MM.1S (cell line): ENCODE data around the gene ABHD12.
A peak's percentile ranks its signal among the peaks of the same experiment; 100 is the strongest.
"Not testable (repeated sequence)": the region's sequence is repeated elsewhere in the genome, so short reads cannot be mapped to it uniquely, and the experiment has no call there.

Experiments used
- DNase-seq: peaks from one replicate; pipeline ENCODE4 v3.0.0-alpha.2; 2015
- H2AFZ ChIP-seq: fragments of 300-600 bp; sonication (generic); 2 replicates; pipeline ENCODE4 v1.6.0; 2016; ENCODE audit warnings: antibody characterized with exemption, low read length
- H3F3A ChIP-seq: fragments of 300-600 bp; sonication (generic); 2 replicates; pipeline ENCODE4 v1.6.1; 2016; ENCODE audit warnings: mild to moderate bottlenecking, antibody characterized with exemption, low read length, moderate library complexity, mixed read lengths; ENCODE audit not compliant: insufficient read depth
- H3K27ac ChIP-seq: fragments of 300-600 bp; sonication (generic); 2 replicates; pipeline ENCODE4 v1.5.1; 2016; ENCODE audit warnings: mild to moderate bottlenecking, low read length
- H3K27me3 ChIP-seq: fragments of 300-600 bp; sonication (generic); replicated peaks from 2 replicates; pipeline ENCODE4 v1.6.0; 2016; ENCODE audit warnings: low read length; ENCODE audit not compliant: insufficient read depth
- H3K36me3 ChIP-seq: fragments of 300-600 bp; sonication (generic); replicated peaks from 2 replicates; pipeline ENCODE4 v1.6.1; 2016; ENCODE audit warnings: mild to moderate bottlenecking, low read length, mixed read lengths; ENCODE audit not compliant: insufficient read depth
- H3K4me1 ChIP-seq: fragments of 300-600 bp; sonication (generic); 2 replicates; pipeline ENCODE4 v1.6.1; 2016; ENCODE audit warnings: low read length, mixed read lengths
- H3K4me2 ChIP-seq: fragments of 300-600 bp; sonication (generic); 2 replicates; pipeline ENCODE4 v1.6.0; 2016; ENCODE audit warnings: low read depth, low read length
- H3K4me3 ChIP-seq: fragments of 300-600 bp; sonication (generic); 2 replicates; pipeline ENCODE4 v1.5.1; 2016; ENCODE audit warnings: low read length, mixed read lengths
- H3K79me2 ChIP-seq: fragments of 300-600 bp; sonication (generic); 2 replicates; pipeline ENCODE4 v1.6.1; 2016; ENCODE audit warnings: mixed run types, low read length, mixed read lengths
- H3K9ac ChIP-seq: fragments of 300-600 bp; sonication (generic); 2 replicates; pipeline ENCODE4 v1.6.1; 2016; ENCODE audit warnings: low read length, mixed read lengths
- H3K9me2 ChIP-seq: fragments of 300-600 bp; sonication (generic); replicated peaks from 2 replicates; pipeline ENCODE4 v1.6.1; 2016; ENCODE audit warnings: mild to moderate bottlenecking, low read length, mixed read lengths; ENCODE audit not compliant: insufficient read depth
- H3K9me3 ChIP-seq: fragments of 300-600 bp; sonication (generic); replicated peaks from 2 replicates; pipeline ENCODE4 v1.6.1; 2016; ENCODE audit warnings: mild to moderate bottlenecking, low read length, mixed read lengths; ENCODE audit not compliant: insufficient read depth
- H4K20me1 ChIP-seq: fragments of 300-600 bp; sonication (generic); 2 replicates; pipeline ENCODE4 v1.6.1; 2016; ENCODE audit warnings: mild to moderate bottlenecking, low read length, moderate library complexity, mixed read lengths; ENCODE audit not compliant: insufficient read depth
- CTCF ChIP-seq: fragments of 300-600 bp; sonication (generic); IDR thresholded peaks from 2 replicates; pipeline ENCODE4 v1.5.1; 2016; ENCODE audit warnings: antibody characterized with exemption, low read length, mixed read lengths
- EZH2 ChIP-seq: fragments of 300-600 bp; sonication (generic); optimal IDR thresholded peaks from 2 replicates; pipeline ENCODE3; 2017; ENCODE audit warnings: low read depth, mild to moderate bottlenecking, antibody characterized with exemption, low read length, mixed read lengths
- EZH2phosphoT487 ChIP-seq: fragments of 300-600 bp; sonication (generic); IDR thresholded peaks from 2 replicates; pipeline ENCODE4 v1.6.1; 2018; ENCODE audit warnings: antibody characterized with exemption, low read length

The ABHD12 gene

GRCh38 chr20:25407311-25408169 is 16.9 kb upstream of the ABHD12 start, which contains the start of gene GINS1:
Gene GINS1, plus strand, starts transcription at chr20:25407673. Its CDS starts 148 bp downstream, at chr20:25407821.
- H3K9ac ChIP-seq, result peak within 1 kb of the TSS; percentile 84
- no peaks in the 10 kb centered on the region for H3K9me2 ChIP-seq
- no peaks in the 10 kb centered on the region for H4K20me1 ChIP-seq
- peak within 1 kb of the TSS; percentile 32 for H3K4me2 ChIP-seq
- peaks cover 8% of the 10 kb centered on the region; the same call in 1 of the 2 replicates for H3K4me1 ChIP-seq
- peak within 1 kb of the TSS; percentile 89 for H2AFZ ChIP-seq
- peak; percentile 82 for DNase-seq
- H3K36me3 ChIP-seq, result no peaks in the 10 kb centered on the region
- H3K79me2 ChIP-seq, result peaks cover 41% of the 10 kb centered on the region
- TF ChIP-seq CTCF, result no peak
- H3K9me3 ChIP-seq, result no peaks in the 10 kb centered on the region
- no peaks in the 10 kb centered on the region for H3K27me3 ChIP-seq
- H3K4me3 ChIP-seq, result peak within 1 kb of the TSS; percentile 90
- peaks cover 6% of the 10 kb centered on the region; the same call in 1 of the 2 replicates for H3F3A ChIP-seq
- H3K27ac ChIP-seq, result peak within 1 kb of the TSS; percentile 68; the same call in 1 of the 2 replicates

GRCh38 chr20:25402583-25402982 is 11.9 kb upstream of the ABHD12 start:
- H3K79me2 ChIP-seq, result peaks cover 1% of the 10 kb centered on the region
- no peaks in the 10 kb centered on the region for H3K9me3 ChIP-seq
- H4K20me1 ChIP-seq, result no peaks in the 10 kb centered on the region
- TF ChIP-seq EZH2phosphoT487 (no peak), CTCF (no peak), EZH2 (no peak)
- H3F3A ChIP-seq, result peaks cover 6% of the 10 kb centered on the region; the same call in 1 of the 2 replicates
- no peak for DNase-seq
- no peak overlapping the region for H2AFZ ChIP-seq
- no peak overlapping the region for H3K4me3 ChIP-seq
- peaks cover 5% of the 10 kb centered on the region for H3K4me1 ChIP-seq
- no peak overlapping the region for H3K9ac ChIP-seq
- H3K27me3 ChIP-seq, result no peaks in the 10 kb centered on the region
- H3K27ac ChIP-seq, result no peak overlapping the region
- H3K4me2 ChIP-seq, result no peak overlapping the region
- H3K9me2 ChIP-seq, result no peaks in the 10 kb centered on the region
- no peaks in the 10 kb centered on the region for H3K36me3 ChIP-seq

- not testable (repeated sequence) for DNase-seq, H3K9me3 ChIP-seq, H3K4me1 ChIP-seq, H3K4me3 ChIP-seq, H3K36me3 ChIP-seq, H3K27ac ChIP-seq, H3K79me2 ChIP-seq, H3K9me2 ChIP-seq, H4K20me1 ChIP-seq, H3K27me3 ChIP-seq, H3K4me2 ChIP-seq, H3K9ac ChIP-seq, H3F3A ChIP-seq, H2AFZ ChIP-seq
Observed at GRCh38 chr20:25400291-25400732, 9.7 kb upstream of the ABHD12 start.

GRCh38 chr20:25399037-25399430 is 8.4 kb upstream of the ABHD12 start:
- no peak overlapping the region for H3K27ac ChIP-seq
- no peak overlapping the region for H2AFZ ChIP-seq
- peak; percentile 61 for DNase-seq
- H3K27me3 ChIP-seq, result no peaks in the 10 kb centered on the region
- H3K36me3 ChIP-seq, result no peaks in the 10 kb centered on the region
- no peak overlapping the region for H3K4me2 ChIP-seq
- H3F3A ChIP-seq, result no peaks in the 10 kb centered on the region
- TF ChIP-seq CTCF (peak; percentile 56), EZH2phosphoT487 (no peak)
- H3K9me3 ChIP-seq, result no peaks in the 10 kb centered on the region
- H4K20me1 ChIP-seq, result no peaks in the 10 kb centered on the region
- H3K4me3 ChIP-seq, result no peak overlapping the region
- H3K9me2 ChIP-seq, result no peaks in the 10 kb centered on the region
- no peak overlapping the region for H3K9ac ChIP-seq
- no peaks in the 10 kb centered on the region for H3K79me2 ChIP-seq
- H3K4me1 ChIP-seq, result peaks cover 8% of the 10 kb centered on the region
